Immature natural killer cell (primary cell): ENCODE measurements around the gene GNAT3. TPM values are rescaled to one million over a fixed set of nuclear protein-coding genes. Genes with fewer than 3 reads are reported as not detected.

ENCODE experiments used
- DNase-seq, 3 donors: peaks; one replicate each; pipeline ENCODE4 v3.0.0; 2022; ENCODE audit warnings: mixed read lengths in 1 of 3
- H3K27ac Mint-ChIP-seq, 6 donors: one replicate each; pipeline ENCODE4 v1.8.0; 2020; ENCODE audit warnings: mixed read lengths in 6 of 6, mild to moderate bottlenecking in 5 of 6, inconsistent platforms in 4 of 6, moderate library complexity in 3 of 6
- H3K27me3 Mint-ChIP-seq, 3 donors: one replicate each; pipeline ENCODE4 v1.8.0; 2020 to 2021; ENCODE audit warnings: low read depth in 3 of 3, mild to moderate bottlenecking in 3 of 3, mixed read lengths in 3 of 3, moderate library complexity in 3 of 3, inconsistent platforms in 1 of 3
- H3K36me3 Mint-ChIP-seq, 3 donors: one replicate each; pipeline ENCODE4 v1.8.0; 2020; ENCODE audit warnings: mixed read lengths in 3 of 3, inconsistent platforms in 2 of 3, mild to moderate bottlenecking in 2 of 3
- H3K4me1 Mint-ChIP-seq, 2 donors: one replicate each; pipeline ENCODE4 v1.8.0; 2020; ENCODE audit warnings: inconsistent platforms in 2 of 2, mild to moderate bottlenecking in 2 of 2, mixed read lengths in 2 of 2, moderate library complexity in 1 of 2
- H3K4me3 Mint-ChIP-seq, 5 donors: one replicate each; pipeline ENCODE4 v1.8.0; 2020; ENCODE audit warnings: mild to moderate bottlenecking in 5 of 5, mixed read lengths in 5 of 5, inconsistent platforms in 3 of 5, moderate library complexity in 3 of 5
- H3K9me3 Mint-ChIP-seq, 6 donors: one replicate each; pipeline ENCODE4 v1.8.0; 2020; ENCODE audit warnings: mild to moderate bottlenecking in 6 of 6, mixed read lengths in 6 of 6, inconsistent platforms in 4 of 6, moderate library complexity in 3 of 6
- polyA plus RNA-seq, 3 donors: library from polyadenylated mRNA; unstranded; fragments of 300-500 nt; fragmentation: Illumina TruSeq; gene quantifications; one replicate each; pipeline ENCODE4 v1.2.3, GENCODE V29; 2021

GNAT3 gene
- polyA plus RNA-seq, 3 donors from 2014 or later = not detected

DNA sequence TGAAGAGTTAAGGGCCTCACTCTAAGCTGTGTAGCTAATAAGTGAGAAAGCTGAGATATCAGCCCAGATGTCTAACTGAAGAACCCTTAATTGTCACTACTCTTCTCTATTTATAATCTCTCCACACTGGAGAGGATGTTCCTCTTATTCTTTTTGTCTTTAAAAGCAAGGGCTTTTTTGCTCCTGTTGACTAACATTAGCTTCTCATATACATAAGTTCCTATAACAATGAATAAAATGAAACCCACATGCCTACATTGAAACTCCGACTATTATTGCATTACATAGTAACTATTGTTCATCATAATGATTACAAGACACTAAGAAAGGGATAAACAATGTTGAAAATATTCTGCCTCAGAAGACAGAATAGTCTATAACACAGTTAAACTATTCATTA lies 67.1 kb downstream of the GNAT3 start:
- no peaks in the 10 kb centered on the region for H3K36me3 Mint-ChIP-seq
- H3K4me3 Mint-ChIP-seq = no peak overlapping the region

DNA sequence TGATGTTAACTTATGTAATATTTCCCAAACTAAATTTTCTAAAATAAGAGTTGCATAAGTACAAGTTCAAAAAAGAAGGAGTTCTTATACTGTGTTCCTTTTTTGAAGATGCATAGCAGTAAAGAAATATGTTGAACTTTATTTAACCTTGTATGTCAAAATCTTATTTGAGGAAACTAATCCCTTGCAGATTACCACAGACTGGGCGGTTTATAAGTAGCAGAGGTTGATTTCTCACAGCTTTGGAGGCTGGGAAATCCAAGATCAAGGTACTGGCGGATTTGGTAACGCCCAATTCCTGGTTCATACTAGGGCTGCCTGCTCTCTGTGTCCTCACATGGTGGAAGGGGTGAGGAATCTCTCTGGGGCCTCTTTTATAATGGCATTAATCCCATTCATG lies 68.5 kb downstream of the GNAT3 start:
- Mint-ChIP-seq H3K36me3 (no peaks in the 10 kb centered on the region), H3K4me3 (no peak overlapping the region), H3K27ac (no peak overlapping the region), H3K4me1 (no peaks in the 10 kb centered on the region), H3K9me3 (peaks cover 0 to 12% (median 5%) of the 10 kb centered on the region in 6 donors), H3K27me3 (peaks cover 0 to 2% (median 1%) of the 10 kb centered on the region in 3 donors)
- no peak for DNase-seq

More for the DNA sequence above, 67.1 kb downstream of the GNAT3 start:
- Mint-ChIP-seq H3K4me1 (no peaks in the 10 kb centered on the region), H3K27ac (no peak overlapping the region), H3K27me3 (peaks cover 0 to 2% (median 1%) of the 10 kb centered on the region in 3 donors), H3K9me3 (peaks cover 0 to 12% (median 6%) of the 10 kb centered on the region in 6 donors)
- no peak for DNase-seq

DNA sequence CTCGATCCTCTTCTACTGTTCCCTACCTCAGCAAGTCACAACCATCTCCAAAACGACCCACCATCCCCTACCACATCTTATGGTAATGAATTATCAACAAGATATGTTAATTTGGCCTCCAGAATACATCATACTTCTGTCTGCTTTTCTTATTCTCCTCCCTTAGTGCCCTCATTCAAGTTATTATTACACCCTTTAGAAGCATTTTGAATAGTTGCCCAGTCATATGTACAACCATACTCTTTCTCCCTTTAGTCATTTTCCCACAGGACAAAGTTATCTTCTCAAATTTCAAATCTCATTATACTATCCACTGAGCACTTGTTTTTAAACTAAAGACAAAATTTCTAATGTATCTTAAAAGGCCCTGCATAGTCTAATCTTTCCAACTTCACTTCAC lies 71.0 kb downstream of the GNAT3 start:
- H3K4me3 Mint-ChIP-seq = no peak overlapping the region
- peaks cover 0 to 2% (median 1%) of the 10 kb centered on the region in 3 donors for H3K27me3 Mint-ChIP-seq
- H3K4me1 Mint-ChIP-seq = no peaks in the 10 kb centered on the region
- DNase-seq = no peak
- peaks cover 0 to 19% (median 7%) of the 10 kb centered on the region in 6 donors for H3K9me3 Mint-ChIP-seq
- no peak overlapping the region for H3K27ac Mint-ChIP-seq
- H3K36me3 Mint-ChIP-seq = no peaks in the 10 kb centered on the region

DNA sequence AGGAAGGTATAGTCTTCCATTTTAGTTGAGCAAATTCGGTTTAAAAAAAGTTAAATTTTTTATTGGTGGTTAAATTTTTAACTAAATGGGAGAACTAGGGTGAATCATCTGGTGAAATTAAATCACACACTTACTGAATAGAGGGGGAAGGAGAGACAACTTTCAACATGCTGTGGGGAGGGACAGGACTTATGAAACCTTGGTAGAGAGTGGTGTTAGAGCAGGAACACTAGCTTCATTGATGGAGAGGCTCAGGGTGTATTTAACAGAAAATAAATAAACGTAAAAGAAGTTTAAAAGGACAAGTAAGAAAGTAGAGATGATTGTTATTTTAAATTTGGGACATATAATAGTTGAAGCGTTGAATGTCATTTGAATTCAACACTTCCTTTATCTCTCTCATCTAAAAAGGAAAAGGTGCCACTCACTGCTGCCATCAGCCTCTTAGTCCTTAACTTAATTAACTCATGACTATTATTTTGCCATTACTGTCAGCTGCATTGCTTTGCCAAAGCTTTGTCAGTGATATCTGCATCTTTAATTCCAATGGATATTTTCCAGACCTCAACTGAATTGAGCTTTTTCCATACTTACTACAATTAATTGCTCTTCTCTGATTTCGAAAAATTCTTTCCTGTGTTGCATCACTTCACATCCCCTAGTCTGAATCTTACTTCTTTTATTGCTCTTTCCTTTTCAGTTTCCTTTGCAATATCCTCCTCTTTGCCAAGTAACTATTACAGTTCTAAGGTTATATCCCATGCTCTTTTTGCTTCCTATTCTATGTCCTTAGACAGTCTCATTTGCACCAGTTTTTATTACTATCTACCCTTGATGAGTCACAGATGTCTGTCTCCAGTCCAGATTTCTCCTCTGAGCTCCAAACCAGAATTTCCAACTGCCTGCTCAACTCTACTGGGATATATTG lies 71.7 kb downstream of the GNAT3 start:
- no peak overlapping the region for H3K27ac Mint-ChIP-seq
- H3K36me3 Mint-ChIP-seq = no peaks in the 10 kb centered on the region
- peaks cover 0 to 21% (median 8%) of the 10 kb centered on the region in 6 donors for H3K9me3 Mint-ChIP-seq
- H3K4me1 Mint-ChIP-seq = no peaks in the 10 kb centered on the region
- peaks cover 0 to 2% (median 1%) of the 10 kb centered on the region in 3 donors for H3K27me3 Mint-ChIP-seq
- no peak overlapping the region for H3K4me3 Mint-ChIP-seq
- no peak for DNase-seq

DNA sequence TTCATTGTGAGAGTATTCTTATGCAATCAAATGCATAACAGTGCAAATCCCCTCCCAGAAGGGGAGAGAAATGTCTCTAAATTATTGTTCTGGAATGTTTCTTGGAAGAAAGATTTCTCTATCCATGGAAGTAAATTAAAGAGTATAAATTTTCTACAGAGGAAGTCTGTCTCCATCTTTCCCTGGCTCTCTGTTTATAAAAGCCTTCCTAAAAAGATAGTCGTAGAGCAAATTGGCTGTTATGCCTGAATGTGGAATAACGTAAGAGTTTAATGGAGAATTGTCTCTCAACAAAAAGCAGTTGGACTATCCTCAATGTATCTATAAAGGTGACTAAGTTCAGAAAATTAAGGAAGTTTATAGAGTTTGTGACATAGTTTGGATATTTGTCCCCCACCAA lies 76.3 kb downstream of the GNAT3 start:
- no peak overlapping the region for H3K4me3 Mint-ChIP-seq
- no peak overlapping the region for H3K27ac Mint-ChIP-seq
- DNase-seq = no peak
- peaks cover 0 to 3% (median 0%) of the 10 kb centered on the region in 3 donors for H3K36me3 Mint-ChIP-seq
- peaks cover 0 to 6% (median 1%) of the 10 kb centered on the region in 3 donors for H3K27me3 Mint-ChIP-seq
- no peaks in the 10 kb centered on the region for H3K4me1 Mint-ChIP-seq
- peaks cover 0 to 26% (median 10%) of the 10 kb centered on the region in 6 donors for H3K9me3 Mint-ChIP-seq

DNA sequence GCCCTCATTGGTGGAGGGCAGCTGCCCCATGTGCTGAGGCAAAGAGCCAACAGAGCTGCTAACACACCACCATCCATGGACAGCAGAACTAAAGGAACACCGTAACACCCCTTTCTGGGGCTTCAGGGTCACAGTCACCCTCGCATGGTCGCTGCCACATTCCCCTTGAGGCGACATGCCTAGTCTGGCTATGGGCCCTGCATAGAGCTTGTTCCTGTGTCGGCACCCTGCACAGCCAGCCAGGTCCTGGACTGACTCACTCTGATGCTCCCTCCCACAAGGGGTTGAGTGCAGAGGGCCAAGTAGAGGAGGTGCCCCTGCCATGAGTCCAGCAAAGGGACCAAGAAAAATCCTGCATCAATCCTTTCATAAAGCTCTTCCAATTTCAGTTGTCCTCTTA lies 77.8 kb downstream of the GNAT3 start:
- no peak for DNase-seq
- Mint-ChIP-seq H3K4me3 (no peak overlapping the region), H3K27ac (no peak overlapping the region), H3K27me3 (peaks cover 0 to 6% (median 0%) of the 10 kb centered on the region in 3 donors), H3K36me3 (peaks cover 0 to 3% (median 0%) of the 10 kb centered on the region in 3 donors), H3K4me1 (no peaks in the 10 kb centered on the region), H3K9me3 (peaks cover 0 to 33% (median 9%) of the 10 kb centered on the region in 6 donors)

DNA sequence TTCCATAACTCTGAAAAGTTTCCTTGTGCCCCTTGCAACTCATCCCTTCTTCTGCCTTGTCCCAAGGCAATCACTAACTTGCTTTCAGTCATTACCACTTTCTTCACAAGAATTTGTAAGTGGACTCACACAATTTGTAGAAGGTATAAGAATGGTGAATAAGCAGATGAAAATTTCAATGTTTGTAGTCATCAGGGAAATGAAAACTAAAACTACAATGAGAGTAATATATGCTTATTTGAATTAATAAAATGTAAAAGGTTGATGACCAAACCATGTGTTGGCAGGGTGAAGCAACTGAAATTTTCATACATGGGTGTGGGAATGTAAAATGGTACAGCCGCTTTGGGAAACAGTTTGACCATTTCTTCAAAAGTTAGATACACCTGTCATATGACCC lies 79.7 kb downstream of the GNAT3 start:
- Mint-ChIP-seq H3K36me3 (peaks cover 0 to 3% (median 0%) of the 10 kb centered on the region in 3 donors), H3K27me3 (peaks cover 0 to 6% (median 0%) of the 10 kb centered on the region in 3 donors), H3K4me3 (no peak overlapping the region), H3K9me3 (peaks cover 2 to 34% (median 12%) of the 10 kb centered on the region in 6 donors), H3K4me1 (no peaks in the 10 kb centered on the region), H3K27ac (no peak overlapping the region)
- no peak for DNase-seq

DNA sequence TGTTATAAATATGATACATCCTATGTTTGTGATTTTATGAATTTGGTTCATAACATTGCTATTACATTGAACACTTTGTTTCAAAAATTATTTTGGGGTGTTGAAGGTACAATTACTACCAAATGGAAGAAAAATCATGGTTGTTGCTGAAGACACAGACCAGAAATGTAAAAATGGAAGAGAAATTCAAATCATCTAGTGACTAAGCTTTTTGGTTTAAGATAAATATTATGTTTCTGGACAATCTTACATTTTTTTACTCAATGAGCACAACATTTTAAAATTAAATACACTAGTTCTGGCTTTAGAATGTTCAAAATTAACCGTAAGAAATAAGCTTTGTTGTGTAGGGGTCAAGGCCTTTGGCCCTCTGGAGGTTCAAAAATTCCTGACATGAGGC lies 82.7 kb downstream of the GNAT3 start:
- DNase-seq = no peak
- H3K27ac Mint-ChIP-seq = no peak overlapping the region
- H3K4me1 Mint-ChIP-seq = no peaks in the 10 kb centered on the region
- H3K4me3 Mint-ChIP-seq = no peak overlapping the region
- H3K9me3 Mint-ChIP-seq = peaks cover 0 to 31% (median 8%) of the 10 kb centered on the region in 6 donors
- H3K36me3 Mint-ChIP-seq = no peaks in the 10 kb centered on the region
- H3K27me3 Mint-ChIP-seq = peaks cover 0 to 6% (median 1%) of the 10 kb centered on the region in 3 donors

DNA sequence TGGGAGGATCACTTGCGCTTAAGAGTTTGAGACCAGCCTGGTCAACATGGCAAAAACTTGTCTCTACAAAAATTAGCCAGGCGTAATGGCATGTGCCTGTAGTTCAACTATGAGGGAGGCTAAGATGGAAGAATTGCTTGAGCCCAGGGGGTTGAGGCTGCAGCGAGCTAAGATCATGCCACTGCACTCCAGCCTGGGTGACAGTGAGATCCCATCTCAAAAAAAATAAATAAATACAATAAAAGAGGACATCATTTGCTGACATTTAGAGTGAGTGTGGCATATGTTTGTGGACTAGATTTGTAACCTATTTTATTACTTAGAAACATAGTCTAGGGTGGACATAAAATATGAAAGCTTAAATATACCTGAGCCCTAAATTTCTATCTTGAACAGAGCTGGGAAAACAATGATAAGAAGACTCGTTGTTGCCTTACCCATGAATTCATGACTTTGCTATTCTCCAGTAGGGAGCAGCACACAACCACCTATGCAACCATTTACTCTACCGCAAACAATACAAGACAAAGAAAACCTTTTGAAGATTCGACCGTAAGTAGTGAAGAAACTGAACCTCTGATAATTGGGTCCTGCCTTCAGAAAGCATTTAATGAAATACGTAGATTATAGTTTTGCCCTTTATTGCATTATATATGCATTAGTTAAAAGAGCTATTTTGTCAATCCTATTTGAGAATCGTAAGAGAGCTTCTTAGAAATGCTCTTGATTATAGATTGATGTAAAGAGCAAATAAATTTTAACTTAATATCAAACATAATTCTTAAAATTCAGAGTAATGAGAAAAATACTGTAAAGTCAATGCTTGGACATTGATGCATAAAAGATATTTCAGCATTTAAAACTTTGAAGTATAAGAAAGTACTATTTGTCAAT lies 83.5 kb downstream of the GNAT3 start:
- peak in 1 of 3 donors; percentile 6 for DNase-seq
- peaks cover 0 to 6% (median 1%) of the 10 kb centered on the region in 3 donors for H3K27me3 Mint-ChIP-seq
- H3K36me3 Mint-ChIP-seq = no peaks in the 10 kb centered on the region
- peaks cover 0 to 27% (median 8%) of the 10 kb centered on the region in 6 donors for H3K9me3 Mint-ChIP-seq
- no peaks in the 10 kb centered on the region for H3K4me1 Mint-ChIP-seq
- H3K4me3 Mint-ChIP-seq = no peak overlapping the region
- H3K27ac Mint-ChIP-seq = no peak overlapping the region

DNA sequence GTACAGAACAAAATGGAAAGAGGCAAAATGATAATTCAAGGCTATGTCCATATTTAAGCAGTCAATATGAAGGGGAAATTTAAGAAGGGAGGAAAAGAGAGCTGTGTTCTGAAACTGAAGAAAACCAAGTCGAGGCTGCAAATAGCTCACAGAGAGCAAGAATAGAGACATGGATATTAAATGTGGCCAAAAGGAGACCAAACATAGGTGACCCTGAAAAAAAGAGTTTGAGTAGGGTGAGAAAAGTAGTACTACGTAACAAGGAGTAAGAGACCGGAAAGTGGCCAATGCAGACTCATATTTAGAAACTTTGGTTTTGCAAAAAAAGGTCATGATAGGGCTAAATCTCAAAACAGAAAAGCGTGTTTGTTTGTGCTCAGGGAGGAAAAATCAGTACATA lies 84.6 kb downstream of the GNAT3 start:
- peaks cover 0 to 5% (median 1%) of the 10 kb centered on the region in 3 donors for H3K27me3 Mint-ChIP-seq
- peaks cover 2 to 29% (median 7%) of the 10 kb centered on the region in 6 donors for H3K9me3 Mint-ChIP-seq
- H3K27ac Mint-ChIP-seq = no peak overlapping the region
- no peak overlapping the region for H3K4me3 Mint-ChIP-seq
- no peaks in the 10 kb centered on the region for H3K36me3 Mint-ChIP-seq
- no peaks in the 10 kb centered on the region for H3K4me1 Mint-ChIP-seq
- DNase-seq = no peak

DNA sequence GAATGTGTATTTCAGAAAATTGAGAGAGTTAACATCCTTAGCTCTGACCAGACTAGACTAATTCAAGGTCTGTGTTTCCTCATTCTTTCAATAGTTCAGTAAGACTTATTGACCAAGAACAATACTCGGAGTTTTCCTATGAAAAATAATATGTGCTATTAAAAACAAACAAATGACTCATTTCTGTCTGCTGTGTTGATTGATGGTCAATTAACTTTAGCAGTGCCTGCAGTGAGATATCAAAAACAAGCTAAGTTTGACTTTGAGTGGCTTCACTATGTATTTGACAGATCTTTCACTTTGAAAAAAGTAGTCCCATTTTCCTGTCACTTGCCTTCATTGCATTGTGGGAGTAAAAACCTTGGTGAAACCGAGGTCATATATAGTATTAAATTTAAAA lies 91.0 kb downstream of the GNAT3 start:
- H3K27me3 Mint-ChIP-seq = no peaks in the 10 kb centered on the region
- no peaks in the 10 kb centered on the region for H3K36me3 Mint-ChIP-seq
- no peak overlapping the region for H3K4me3 Mint-ChIP-seq
- no peak overlapping the region for H3K27ac Mint-ChIP-seq
- no peaks in the 10 kb centered on the region for H3K4me1 Mint-ChIP-seq
- DNase-seq = no peak
- peaks cover 0 to 27% (median 5%) of the 10 kb centered on the region in 6 donors for H3K9me3 Mint-ChIP-seq

DNA sequence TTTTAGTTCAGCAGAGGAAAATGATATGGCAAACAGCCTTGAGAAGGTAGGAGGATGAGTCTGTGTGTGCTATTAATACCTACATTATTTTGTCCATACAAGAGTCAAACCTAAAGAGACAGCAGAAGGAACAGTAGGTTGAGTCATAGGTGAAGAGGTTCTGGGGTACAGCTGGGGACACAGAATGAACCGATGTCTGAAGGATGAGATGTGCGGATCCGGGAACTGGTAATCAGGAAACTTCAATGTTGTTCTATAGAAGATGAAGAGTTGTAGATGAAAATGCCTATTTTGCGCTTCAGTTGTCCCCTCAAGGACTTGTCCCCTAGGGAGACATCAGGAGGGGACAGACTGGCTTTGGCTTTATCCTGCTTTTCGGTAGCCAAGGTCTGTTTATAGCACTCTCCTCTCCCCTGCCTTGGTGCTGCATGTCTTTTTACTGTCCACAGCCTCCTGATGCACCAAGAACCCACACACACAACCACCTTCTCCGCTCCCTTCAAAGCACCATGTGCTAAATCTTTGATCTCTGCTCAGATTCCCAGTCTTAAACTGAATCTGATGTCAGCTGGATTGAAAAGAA lies 94.6 kb downstream of the GNAT3 start:
- Mint-ChIP-seq H3K27me3 (no peaks in the 10 kb centered on the region), H3K4me1 (no peaks in the 10 kb centered on the region), H3K4me3 (no peak overlapping the region), H3K27ac (no peak overlapping the region), H3K36me3 (no peaks in the 10 kb centered on the region), H3K9me3 (peaks cover 0 to 17% (median 3%) of the 10 kb centered on the region in 6 donors)
- no peak for DNase-seq

DNA sequence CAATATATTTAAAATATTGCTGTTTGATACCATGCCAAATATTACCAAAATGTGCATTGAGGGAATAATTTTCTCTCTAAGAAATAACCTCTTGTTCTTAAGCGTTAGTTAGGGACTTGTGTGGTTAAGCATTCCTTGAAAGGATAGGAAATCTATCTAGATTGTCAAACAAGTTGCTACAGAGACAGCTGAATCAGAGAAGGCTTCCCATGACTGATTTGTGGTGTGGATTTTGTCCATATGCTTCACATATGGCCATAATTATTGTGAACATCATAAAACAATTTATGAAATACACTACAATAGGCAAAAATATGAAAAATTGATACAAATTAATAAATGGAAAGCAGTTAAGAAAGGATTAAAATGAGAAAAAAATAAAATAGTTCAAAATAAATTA lies 96.3 kb downstream of the GNAT3 start:
- no peaks in the 10 kb centered on the region for H3K36me3 Mint-ChIP-seq
- DNase-seq = no peak
- H3K9me3 Mint-ChIP-seq = peaks cover 0 to 27% (median 6%) of the 10 kb centered on the region in 6 donors
- no peak overlapping the region for H3K4me3 Mint-ChIP-seq
- no peak overlapping the region for H3K27ac Mint-ChIP-seq
- H3K27me3 Mint-ChIP-seq = no peaks in the 10 kb centered on the region
- H3K4me1 Mint-ChIP-seq = no peaks in the 10 kb centered on the region
